GM12878 (cell line): ENCODE results near the gene VPS54. TPM values are rescaled to one million over a fixed set of nuclear protein-coding genes. Genes with fewer than 3 reads are reported as not detected.

Source experiments
- ATAC-seq: fragments of 200-7000 bp; cut with Tn5 transposase; 3 replicates; pipeline ENCODE4 v1.9.1; 2020; ENCODE audit warnings: mild to moderate bottlenecking, moderate library complexity
- BruUV-seq: library from RNA; stranded (reverse); fragments of 400-500 nt; replicated peaks from 2 replicates; lab custom pipeline; 2021; lab: Mats Ljungman, UMichigan
- CTCF ChIA-PET: fragments of 300-600 bp; sonication (Branson Sonifier 250); formaldehyde crosslinking; extraction: SDS; loops from one replicate; lab custom pipeline; 2021; ENCODE audit warnings: inconsistent platforms; lab: Yijun Ruan, JAX
- POLR2A ChIA-PET: fragments of 350-600 bp; formaldehyde crosslinking; extraction: SDS; loops from one replicate; lab custom pipeline; 2021; ENCODE audit warnings: inconsistent platforms; lab: Charles Lee
- RAD21 ChIA-PET: fragments of 300-600 bp; sonication (Branson Sonifier 250); formaldehyde crosslinking; loops from one replicate; lab custom pipeline; 2023; ENCODE audit warnings: antibody characterized with exemption; ENCODE audit not compliant: unreplicated experiment; lab: Charles Lee
- SMC1A ChIA-PET: fragments of 300-600 bp; sonication (Branson Sonifier 250); formaldehyde crosslinking; loops from one replicate; lab custom pipeline; 2023; ENCODE audit not compliant: unreplicated experiment, uncharacterized antibody; lab: Charles Lee
- DNase-seq: peaks from one replicate; pipeline ENCODE4 v3.0.0-alpha.2; 2011; ENCODE audit warnings: low read depth, low spot score
- FAIRE-seq: peaks from 3 replicates; lab custom pipeline; 2011; peaks lifted over from hg19 to GRCh38; lab: Jason Lieb, UNC
- H2AFZ ChIP-seq: 2 replicates; pipeline ENCODE4 v1.6.0; 2011; ENCODE audit warnings: low read depth, low read length, control low read depth; ENCODE audit not compliant: control insufficient read depth
- H3K27ac ChIP-seq: 2 replicates; pipeline ENCODE4 v1.5.1; 2011; ENCODE audit warnings: control low read depth; ENCODE audit not compliant: control insufficient read depth, insufficient read depth
- H3K27me3 ChIP-seq, 2 experiments: replicated peaks in 1 of 2; 2 replicates each; pipeline versions ENCODE4 v1.6.0 to v1.6.1; 2011; ENCODE audit warnings: low read length in 1 of 2; ENCODE audit not compliant: control insufficient read depth in 2 of 2, insufficient read depth in 2 of 2
- H3K36me3 ChIP-seq, 2 experiments: 2 replicates each; pipeline ENCODE4 v1.5.1; 2011; ENCODE audit warnings: low read length in 1 of 2; ENCODE audit not compliant: control insufficient read depth in 2 of 2, insufficient read depth in 2 of 2
- H3K4me1 ChIP-seq: 2 replicates; pipeline ENCODE4 v1.6.1; 2011; ENCODE audit warnings: mild to moderate bottlenecking, low read length, moderate library complexity, mixed read lengths; ENCODE audit not compliant: control insufficient read depth, insufficient read depth
- H3K4me2 ChIP-seq: 2 replicates; pipeline ENCODE4 v1.6.0; 2011; ENCODE audit warnings: control low read depth; ENCODE audit not compliant: control insufficient read depth, insufficient read depth
- H3K4me3 ChIP-seq: fragments of 200-600 bp; sonication (generic); 2 replicates; pipeline ENCODE4 v1.5.1; 2016
- H3K79me2 ChIP-seq: 2 replicates; pipeline ENCODE4 v1.6.0; 2011; ENCODE audit warnings: low read length; ENCODE audit not compliant: control insufficient read depth, insufficient read depth
- H3K9ac ChIP-seq: 2 replicates; pipeline ENCODE4 v1.8.0; 2011; ENCODE audit warnings: low read length, control low read depth, mixed read lengths; ENCODE audit not compliant: control insufficient read depth, insufficient read depth
- H3K9me3 ChIP-seq: replicated peaks from 3 replicates; pipeline ENCODE4 v1.5.1; 2011; ENCODE audit warnings: mild to moderate bottlenecking, low read length; ENCODE audit not compliant: control insufficient read depth, insufficient read depth
- H4K20me1 ChIP-seq: 2 replicates; pipeline ENCODE4 v1.6.0; 2011; ENCODE audit not compliant: control insufficient read depth, insufficient read depth
- MEF2B ChIP-seq: fragments of 450-650 bp; IDR thresholded peaks from 2 replicates; pipeline ENCODE4 v1.6.1; 2018; ENCODE audit warnings: mild to moderate bottlenecking, moderate library complexity; ENCODE audit not compliant: partially characterized antibody, poor library complexity, severe bottlenecking
- RELB ChIP-seq: fragments of 450-650 bp; IDR thresholded peaks from 2 replicates; pipeline ENCODE4 v1.6.1; 2017; ENCODE audit warnings: low read depth, mild to moderate bottlenecking, moderate library complexity
- TAF1 ChIP-seq: IDR thresholded peaks from 2 replicates; pipeline ENCODE4 v1.6.1; 2011; ENCODE audit warnings: mild to moderate bottlenecking, low read depth, low read length, borderline replicate concordance
- WGBS: methylation state at CpG from one replicate; pipeline ENCODE4 v1.1.6; 2016; ENCODE audit warnings: low lambda C conversion rate; ENCODE audit not compliant: insufficient replicate concordance, insufficient coverage; ENCODE audit errors: missing lambda C conversion rate; 5-methylcytosine and 5-hydroxymethylcytosine counted together
- in situ Hi-C: fragments of 300-500 bp; cut with MboI; formaldehyde crosslinking; loops from 9 replicates; pipeline ENCODE4 v1.14.3; 2018; ENCODE audit warnings: mixed read lengths
- intact Hi-C: fragments of 100-400 bp; cut with micrococcal nuclease; formaldehyde crosslinking; loops from one replicate; pipeline ENCODE4 v1.14.2; 2022; ENCODE audit not compliant: unreplicated experiment
- polyA plus RNA-seq, 11 experiments: library from polyadenylated mRNA; depleted of rRNA in 4 of 11; unstranded in 6 of 11; stranded (reverse) in 5 of 11; fragments of >200 nt; fragmentation: Nextera tagmentation in 4 of 11; fragmentation: Illumina TruSeq in 1 of 11; extraction: Ambion mirVana in 4 of 11; extraction: Trizol in 1 of 11; gene quantifications; 1 replicate in 1 of 11; 2 replicates in 10 of 11; pipeline versions ENCODE4 v1.2.1 to v1.2.3, GENCODE V29; 2011 to 2016; ENCODE audit warnings: inconsistent platforms in 2 of 11, missing spikeins in 2 of 11, low read depth in 1 of 11
- total RNA-seq, 4 experiments: library from RNA; depleted of rRNA in 3 of 4; stranded (reverse); fragments of >200 nt in 3 of 4; fragmentation: Illumina TruSeq in 1 of 4; extraction: Trizol in 1 of 4; gene quantifications; 2 replicates each; pipeline versions ENCODE4 v1.2.1 to v1.2.3, GENCODE V29; 2013 to 2021

The VPS54 gene
- total and polyA plus RNA-seq, 10 of the 15 experiments (the other 5 are each of a cell fraction or from before 2014, with no cell fraction given): 1.6 to 16.2 (median 9.3) TPM

GRCh38 chr2:63850204-63850571, 169.0 kb downstream of the VPS54 start:
- peaks cover 3% of the 10 kb centered on the region; the same call in 1 of the 2 replicates for H4K20me1 ChIP-seq
- H3K9me3 ChIP-seq: peaks cover 4% of the 10 kb centered on the region; the same call in 2 of the 3 replicates
- no peak overlapping the region for H3K27ac ChIP-seq
- no peak for ATAC-seq
- H3K9ac ChIP-seq: no peak overlapping the region
- RAD21 ChIA-PET: no interaction called here
- SMC1A ChIA-PET: interaction anchor here (0.7 to 3.0 kb wide), 2 partner anchors 11 to 72 kb away, joined by 3 to 14 read pairs; no protein-coding TSS in a partner anchor
- no peaks in the 10 kb centered on the region for H3K27me3 ChIP-seq
- no peak for TF ChIP-seq TAF1
- TF ChIP-seq MEF2B: no peak
- TF ChIP-seq RELB: no peak
- intact Hi-C loops (no loop called here), in situ Hi-C loops (no loop called here)
- H3K4me1 ChIP-seq: no peaks in the 10 kb centered on the region
- CTCF ChIA-PET: interaction anchor here (0.9 to 2.9 kb wide), 3 partner anchors 11 to 151 kb away, joined by 3 to 16 read pairs (median 13); no protein-coding TSS in a partner anchor
- FAIRE-seq: no peak
- no peaks in the 10 kb centered on the region for H3K36me3 ChIP-seq
- 95% methylated on average over 1 of the region's 1 CpG for WGBS
- POLR2A ChIA-PET: interaction anchor here (1.0 kb wide), 1 partner anchor 9 kb away, joined by 3 read pairs; the partner anchor contains the start of gene UGP2
- H2AFZ ChIP-seq: no peak overlapping the region
- no peak overlapping the region for H3K4me2 ChIP-seq
- BruUV-seq: no TSS peak
- no peak overlapping the region for H3K4me3 ChIP-seq
- H3K79me2 ChIP-seq: peaks cover 77% of the 10 kb centered on the region
- DNase-seq: no peak
